ENCODE data around the gene LONRF2.

GRCh38 chr2:100290718-100291151 is 31.6 kb downstream of the LONRF2 start:
- TF ChIP-seq EZH2 (IDR thresholded peaks at IDR 0.05; ENCODE audit: insufficient read depth, poor library complexity, severe bottlenecking): no peak
- TF ChIP-seq EZH2phosphoT487 (IDR thresholded peaks at IDR 0.05; ENCODE audit: insufficient read depth, low read depth): no peak

Measured in GM23248 (cell line).